ENCODE results near the gene RFX3.

RFX3 gene

GRCh38 chr9:3215658-3216057, 310.1 kb downstream of the RFX3 start:
- DNase-seq (ENCODE audit: low spot score): no peak

GRCh38 chr9:3214741-3215140, 311.1 kb downstream of the RFX3 start:
- DNase-seq (ENCODE audit: low spot score): no peak

- DNase-seq (ENCODE audit: low spot score): no peak
These were observed 320.2 kb downstream of the RFX3 start for GRCh38 chr9:3205421-3206095.

- DNase-seq (ENCODE audit: low spot score): no peak
These were observed 325.4 kb downstream of the RFX3 start for GRCh38 chr9:3200331-3200774.

GRCh38 chr9:3193791-3194190, 332.0 kb downstream of the RFX3 start:
- DNase-seq (ENCODE audit: low spot score): no peak

- DNase-seq (ENCODE audit: low spot score): no peak
These were observed 334.1 kb downstream of the RFX3 start for GRCh38 chr9:3191715-3192114.

- DNase-seq (ENCODE audit: low spot score): no peak
These were observed 336.5 kb downstream of the RFX3 start for GRCh38 chr9:3189113-3189861.

- no peak for DNase-seq (ENCODE audit: low spot score)
These were observed 339.1 kb downstream of the RFX3 start for GRCh38 chr9:3186751-3187150.

GRCh38 chr9:3181049-3181953, 344.5 kb downstream of the RFX3 start:
- DNase-seq (ENCODE audit: low spot score): no peak

GRCh38 chr9:3180696-3181048, 345.1 kb downstream of the RFX3 start:
- no peak for DNase-seq (ENCODE audit: low spot score)

GRCh38 chr9:3179711-3180110, 346.1 kb downstream of the RFX3 start:
- no peak for DNase-seq (ENCODE audit: low spot score)

- DNase-seq (ENCODE audit: low spot score): no peak
These were observed 347.9 kb downstream of the RFX3 start for GRCh38 chr9:3177936-3178335.

GRCh38 chr9:3177146-3177761, 348.5 kb downstream of the RFX3 start:
- no peak for DNase-seq (ENCODE audit: low spot score)

GRCh38 chr9:3173374-3173773, 352.4 kb downstream of the RFX3 start:
- no peak for DNase-seq (ENCODE audit: low spot score)

- DNase-seq (ENCODE audit: low spot score): no peak
These were observed 355.0 kb downstream of the RFX3 start for GRCh38 chr9:3170819-3171218.
